ENCODE data around the gene TEC.
A peak's percentile ranks its signal among the peaks of the same experiment; 100 is the strongest.
"Not testable (repeated sequence)": the region's sequence is repeated elsewhere in the genome, so short reads cannot be mapped to it uniquely, and the experiment has no call there.

TEC gene

DNA sequence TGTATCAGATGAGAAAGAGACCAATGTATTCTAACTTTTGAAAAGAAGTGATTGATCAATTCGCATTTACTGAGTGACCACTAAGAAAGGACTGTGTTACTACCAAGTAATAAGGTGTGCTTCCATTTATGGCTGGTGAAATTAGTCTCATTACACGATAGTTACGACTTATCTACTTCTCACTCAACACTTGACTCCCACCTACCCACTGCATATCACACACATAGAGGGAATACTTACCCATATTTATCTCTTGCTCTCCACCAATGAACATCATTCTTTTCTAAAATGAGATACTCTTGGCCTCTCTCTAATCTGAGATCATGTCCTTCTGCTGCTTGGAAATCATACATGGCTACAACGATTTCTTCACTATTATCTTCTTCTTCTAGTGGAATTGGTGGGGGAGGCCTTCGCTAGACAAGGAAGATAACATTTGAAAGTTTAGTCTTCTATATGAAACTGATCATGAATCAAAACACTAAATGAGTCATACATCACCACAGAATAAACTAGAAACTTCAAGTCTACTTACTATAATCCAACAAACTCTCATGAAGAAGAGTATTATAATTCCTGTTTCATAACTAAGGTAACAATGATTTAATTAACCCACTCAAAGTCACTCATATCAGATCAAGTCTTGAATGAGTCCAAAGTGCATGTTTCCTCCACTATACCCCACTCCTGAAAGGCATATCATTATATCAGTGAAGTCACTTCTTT lies 101.9 kb downstream of the TEC start:
- no peak for DNase-seq (ENCODE audit: low read depth, low spot score)

DNA sequence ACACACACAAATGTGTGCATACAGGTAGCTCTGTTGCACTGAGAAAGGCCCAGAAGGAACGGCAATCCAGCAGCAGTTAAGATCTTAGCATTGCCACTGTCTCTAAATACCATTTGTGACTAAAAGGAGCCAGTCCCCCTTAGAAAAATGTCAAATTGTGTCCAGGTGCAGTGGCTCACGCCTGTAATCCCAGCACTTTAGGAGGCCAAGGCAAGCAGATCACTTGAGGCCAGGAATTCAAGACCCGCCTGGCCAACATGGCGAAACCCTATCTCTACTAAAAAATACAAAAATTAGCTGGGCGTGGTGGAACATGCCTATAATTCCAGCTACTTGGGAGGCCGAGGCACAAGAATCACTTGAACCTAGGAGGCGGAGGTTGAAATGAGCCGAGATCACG lies 105.1 kb downstream of the TEC start:
- not testable (repeated sequence) for DNase-seq (ENCODE audit: low read depth, low spot score)

DNA sequence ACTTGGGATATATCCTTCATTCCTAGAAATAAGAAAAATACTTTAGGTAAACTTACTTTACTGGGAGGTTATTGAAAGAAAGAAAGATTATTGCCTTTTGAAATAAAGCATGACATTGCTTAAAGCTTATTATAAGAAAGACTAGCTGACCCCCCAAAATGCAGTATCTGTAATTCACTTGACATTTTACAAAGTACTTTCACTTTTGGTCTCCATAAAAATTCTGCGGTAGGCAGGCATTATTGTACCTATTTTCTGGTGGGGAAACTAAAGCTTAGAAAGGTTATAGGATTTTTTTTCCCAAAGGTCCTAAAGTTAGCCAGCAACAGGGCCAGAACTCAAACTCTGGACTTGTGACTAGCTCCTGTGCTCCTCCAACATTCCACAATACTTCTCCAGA lies 105.9 kb downstream of the TEC start:
- no peak for DNase-seq (ENCODE audit: low read depth, low spot score)

DNA sequence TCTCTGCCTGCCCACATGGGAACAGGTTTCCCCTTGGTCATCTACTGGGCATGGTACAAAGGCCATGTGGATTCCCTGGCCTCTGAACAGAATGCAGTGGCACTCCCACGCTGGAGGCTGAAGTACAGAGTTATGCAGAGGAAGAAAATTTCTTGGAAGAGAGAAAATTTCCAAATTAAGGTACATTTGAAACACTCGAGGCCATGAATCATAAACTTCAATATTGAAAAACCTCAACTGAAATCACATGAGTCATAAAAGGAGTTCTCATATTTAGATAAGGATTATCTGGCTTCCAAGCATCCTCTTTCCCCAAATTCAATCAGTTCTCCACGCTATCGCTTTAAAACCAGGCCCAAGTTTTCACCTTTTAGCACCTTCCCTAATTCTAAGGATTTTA lies 107.5 kb downstream of the TEC start:
- DNase-seq (ENCODE audit: low read depth, low spot score) = no peak

DNA sequence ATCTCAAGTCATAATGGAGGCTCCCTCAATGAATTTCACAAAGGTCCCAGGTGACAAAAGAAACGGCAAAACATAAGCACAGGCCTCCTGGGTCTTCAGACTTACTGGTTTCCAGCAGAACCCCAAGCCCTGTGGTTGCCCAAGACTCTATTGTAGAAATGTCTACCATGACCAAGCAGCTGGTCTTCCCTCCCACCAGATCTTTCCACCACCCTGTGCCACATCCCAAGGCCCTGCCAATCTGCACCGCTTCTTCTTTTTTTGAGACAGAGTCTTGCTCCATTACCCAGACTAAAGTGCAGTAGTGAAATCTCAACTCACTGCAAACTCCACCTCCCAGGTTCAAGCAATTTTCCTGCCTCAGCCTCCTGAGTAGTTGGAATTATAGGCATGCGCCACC lies 112.4 kb downstream of the TEC start:
- DNase-seq (ENCODE audit: low read depth, low spot score) = no peak

DNA sequence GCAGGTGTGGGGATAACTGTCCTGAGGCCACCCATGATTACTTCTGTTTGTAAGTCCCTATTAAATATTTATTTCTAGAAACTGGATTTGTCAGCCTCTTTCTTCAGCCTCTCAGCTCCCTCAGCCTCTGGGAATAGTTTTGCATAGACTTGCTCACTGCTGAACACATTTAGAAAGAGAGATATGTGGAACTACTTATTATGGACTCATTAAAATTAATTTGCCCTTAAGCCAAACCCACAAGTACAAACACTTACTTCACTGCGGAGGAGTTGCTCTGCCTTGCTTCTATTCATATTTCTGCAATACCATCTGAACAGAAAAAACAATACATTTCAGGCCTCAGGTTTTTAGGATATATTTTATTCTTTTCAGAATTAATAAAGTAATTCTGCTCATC lies 113.2 kb downstream of the TEC start:
- DNase-seq (ENCODE audit: low read depth, low spot score) = no peak

DNA sequence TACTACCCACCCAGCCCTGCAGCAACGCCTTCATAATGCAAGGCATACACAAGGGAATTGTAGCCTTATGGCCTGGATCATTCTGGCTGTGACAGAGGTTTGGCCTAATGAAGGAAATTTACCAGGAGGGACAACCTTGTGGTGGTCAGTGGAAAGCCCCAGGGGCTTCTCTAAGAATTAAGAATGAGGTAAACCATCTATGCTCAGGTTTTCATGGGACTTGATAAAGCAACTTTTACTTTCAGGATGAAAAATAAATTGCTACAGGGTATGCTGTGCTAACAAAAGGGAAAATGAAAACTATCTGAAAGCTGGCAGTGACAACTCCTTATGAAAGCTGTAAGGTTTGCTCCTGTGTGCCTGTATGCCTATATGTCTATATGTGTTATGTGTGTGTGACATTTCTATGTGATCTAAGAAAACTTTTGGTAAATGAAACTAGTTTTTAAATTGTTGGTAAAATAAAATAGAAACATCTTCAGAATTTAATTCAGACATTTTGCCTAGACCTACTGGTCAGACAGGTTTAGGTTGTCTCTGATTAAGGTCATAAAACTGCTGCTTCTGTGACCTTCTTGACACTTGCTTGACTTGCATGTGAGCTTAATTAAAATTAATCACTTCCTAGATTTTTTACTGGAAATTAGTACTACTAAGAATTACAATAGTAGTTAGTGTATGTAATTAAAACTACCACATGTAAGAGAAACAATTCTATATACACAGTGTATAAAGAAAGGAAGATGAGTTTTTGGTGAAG lies 115.7 kb downstream of the TEC start:
- DNase-seq (ENCODE audit: low read depth, low spot score) = no peak

DNA sequence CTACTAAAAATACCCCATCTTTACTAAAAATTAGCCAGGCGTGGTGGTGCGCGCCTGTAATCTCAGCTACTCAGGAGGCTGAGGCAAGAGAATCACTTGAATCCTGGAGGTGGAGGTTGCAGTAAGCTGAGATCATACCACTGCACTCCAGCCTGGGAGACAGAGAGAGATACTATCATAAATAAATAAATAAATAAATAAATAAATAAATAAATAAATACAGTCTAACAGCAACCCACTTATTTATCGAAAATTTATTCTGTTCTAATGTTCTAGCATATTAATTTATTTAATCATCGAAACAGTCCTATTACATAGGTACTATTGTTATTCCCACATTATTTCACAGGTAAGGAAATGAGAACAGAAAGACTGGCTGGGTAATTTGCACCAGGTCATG lies 117.4 kb downstream of the TEC start:
- no peak for DNase-seq (ENCODE audit: low read depth, low spot score)

DNA sequence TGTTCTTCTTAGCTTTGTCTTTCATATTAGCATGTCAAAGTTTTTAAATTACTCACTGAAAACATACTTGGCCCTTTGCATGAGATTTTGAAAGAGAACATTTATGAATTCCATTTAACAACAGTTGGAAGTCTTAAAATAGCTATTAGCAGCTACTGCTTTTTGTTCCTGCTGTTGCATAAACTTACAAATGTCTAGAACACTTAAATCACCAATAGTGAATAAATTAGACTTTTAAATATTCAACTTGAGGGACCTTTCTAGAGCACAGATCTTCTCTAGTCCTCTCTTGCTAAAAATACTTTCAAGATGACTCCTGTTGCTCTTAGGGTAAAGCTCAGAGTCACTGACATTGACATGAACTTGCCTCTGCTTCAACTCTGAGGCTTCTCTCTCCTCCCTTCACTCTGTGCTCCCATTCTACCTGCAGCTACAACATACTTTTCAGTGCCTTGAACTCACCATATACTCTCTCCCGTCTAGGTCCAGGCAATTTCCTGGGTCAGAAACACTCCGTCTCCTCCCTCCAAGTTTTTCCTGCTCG lies 119.7 kb downstream of the TEC start:
- DNase-seq (ENCODE audit: low read depth, low spot score) = no peak

DNA sequence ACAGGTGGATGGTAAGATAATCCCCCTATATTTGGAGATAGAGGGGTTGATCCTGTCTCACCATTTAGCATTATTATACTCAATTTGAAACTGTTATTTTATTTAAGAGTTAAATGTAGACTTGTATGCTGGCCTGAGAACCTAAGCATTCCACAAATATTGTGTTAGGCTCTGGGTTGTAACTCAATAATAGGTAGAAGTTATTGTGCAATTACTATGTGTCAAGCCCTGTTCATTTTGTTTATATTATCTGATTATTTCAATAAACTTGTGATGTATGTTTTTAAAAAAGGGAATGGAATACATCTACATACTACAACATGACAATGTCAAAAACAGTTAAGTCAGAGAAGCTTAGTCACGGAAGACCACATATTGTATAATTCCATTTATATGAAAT lies 122.0 kb downstream of the TEC start:
- no peak for DNase-seq (ENCODE audit: low read depth, low spot score)

DNA sequence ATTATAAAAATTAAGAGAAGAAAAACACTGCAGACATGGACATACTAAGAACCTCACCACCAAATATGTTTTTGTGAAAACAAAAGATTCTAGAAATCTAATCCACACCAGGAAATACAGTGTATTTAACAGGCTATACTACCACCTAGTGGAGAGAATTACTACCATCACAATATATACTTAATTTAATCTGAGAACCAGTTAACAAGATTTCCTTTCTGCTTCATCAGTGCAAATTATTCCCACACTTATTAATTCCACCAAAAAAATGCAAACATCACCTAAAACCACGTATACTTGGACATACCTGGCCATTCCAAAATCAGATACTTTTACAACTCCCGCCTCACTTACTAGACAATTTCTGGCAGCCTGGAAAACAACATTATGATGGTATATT lies 128.6 kb downstream of the TEC start:
- peak; percentile 12 for DNase-seq (ENCODE audit: low read depth, low spot score)

DNA sequence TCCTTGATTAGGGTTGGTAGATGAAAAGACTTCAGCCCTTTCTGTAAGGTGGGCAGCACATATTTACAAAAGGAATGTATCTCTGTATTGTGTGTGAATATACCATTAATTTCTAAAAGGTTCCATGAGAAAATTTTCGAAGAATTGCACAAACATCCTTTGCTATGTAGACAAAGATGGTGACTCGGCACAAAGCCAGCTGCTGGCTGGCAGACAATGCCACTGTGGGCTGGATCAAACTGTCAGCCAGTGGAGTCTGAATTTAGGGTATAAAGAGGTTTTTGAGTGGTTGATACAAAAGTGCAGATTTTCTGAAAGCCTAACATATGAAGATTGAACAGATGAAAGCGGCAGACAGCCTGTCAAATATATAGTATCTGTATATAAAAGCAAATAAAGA lies 129.9 kb downstream of the TEC start:
- DNase-seq (ENCODE audit: low read depth, low spot score) = no peak

DNA sequence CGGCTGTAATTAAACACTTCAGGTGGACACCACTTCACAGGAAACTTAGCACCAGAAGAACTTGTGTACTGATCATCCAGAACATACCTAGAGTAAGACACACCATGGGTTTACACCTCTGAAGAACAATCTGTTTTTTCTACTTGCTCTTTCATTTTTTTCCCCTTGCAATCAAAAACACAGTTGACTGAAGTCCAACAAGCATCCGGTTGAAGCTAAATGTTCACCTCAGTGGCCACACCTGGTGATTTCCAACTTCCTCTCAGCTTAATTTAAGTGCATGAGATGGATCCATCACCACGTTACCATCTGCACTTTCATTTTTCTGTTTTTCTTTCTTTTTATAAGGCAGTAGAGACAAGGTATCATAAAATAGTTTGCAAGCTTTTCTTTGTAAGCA lies 130.7 kb downstream of the TEC start:
- no peak for DNase-seq (ENCODE audit: low read depth, low spot score)

DNA sequence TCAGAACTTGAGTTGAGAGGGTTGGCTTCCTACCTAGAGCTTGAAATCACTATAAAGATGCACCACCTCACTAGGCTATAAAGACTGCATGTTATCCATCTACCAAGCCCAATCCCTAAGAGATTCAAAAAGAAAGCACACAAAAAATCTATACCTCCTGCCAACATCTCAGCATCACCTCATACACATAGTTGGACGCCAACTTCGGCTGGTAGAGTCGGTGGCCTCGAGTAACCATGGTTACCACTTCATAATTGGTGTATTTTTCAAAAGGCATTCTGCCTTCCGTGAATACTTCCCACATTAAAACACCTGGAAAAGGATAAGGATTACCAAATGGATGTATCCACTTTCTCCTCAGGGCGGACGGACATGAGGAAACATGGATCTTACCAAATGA lies 131.1 kb downstream of the TEC start:
- no peak for DNase-seq (ENCODE audit: low read depth, low spot score)

DNA sequence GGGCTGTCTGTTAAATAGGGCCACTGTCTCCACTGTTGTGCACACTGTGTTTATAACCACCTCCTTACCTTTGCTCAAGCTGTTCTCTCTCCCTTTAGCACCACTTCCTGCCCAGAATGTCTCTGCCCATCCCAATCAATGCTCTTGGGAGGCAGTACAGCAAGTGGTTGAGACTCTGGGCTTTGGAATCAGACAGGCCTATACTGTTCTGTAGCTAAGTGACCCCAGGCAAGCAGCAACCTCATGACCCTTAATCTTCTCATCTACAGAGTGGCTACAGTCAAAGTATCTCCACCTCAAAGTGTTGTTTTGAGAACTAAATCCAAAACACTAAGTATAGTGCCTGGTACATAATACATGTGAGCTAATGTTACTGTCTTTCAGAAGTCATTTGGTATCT lies 131.8 kb downstream of the TEC start:
- DNase-seq (ENCODE audit: low read depth, low spot score) = no peak

DNA sequence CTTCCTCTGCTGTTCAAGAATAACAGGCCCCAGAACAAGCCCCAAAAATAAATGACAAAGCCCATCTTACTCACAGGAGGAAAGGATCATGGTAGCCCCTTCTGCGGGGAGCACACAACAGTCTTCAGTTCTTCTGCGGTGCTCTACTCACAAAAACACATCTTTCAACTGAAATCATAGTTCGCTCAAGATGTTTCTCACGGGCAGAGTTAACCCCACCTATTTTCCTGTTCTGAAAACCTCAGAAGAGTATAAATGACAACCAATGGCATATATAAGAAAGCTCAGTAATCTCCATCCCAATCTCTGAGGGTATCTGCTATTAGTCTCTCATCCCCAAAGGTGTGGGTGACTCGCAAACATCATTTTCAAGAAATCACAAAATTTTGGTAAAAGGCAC lies 135.6 kb downstream of the TEC start, which contains the start of gene TXK:
Gene TXK, minus strand, starts transcription at position 170 of the 400 bp plus-strand sequence. Its CDS starts 80 bp downstream, at position 90.
- DNase-seq (ENCODE audit: low read depth, low spot score) = no peak

DNA sequence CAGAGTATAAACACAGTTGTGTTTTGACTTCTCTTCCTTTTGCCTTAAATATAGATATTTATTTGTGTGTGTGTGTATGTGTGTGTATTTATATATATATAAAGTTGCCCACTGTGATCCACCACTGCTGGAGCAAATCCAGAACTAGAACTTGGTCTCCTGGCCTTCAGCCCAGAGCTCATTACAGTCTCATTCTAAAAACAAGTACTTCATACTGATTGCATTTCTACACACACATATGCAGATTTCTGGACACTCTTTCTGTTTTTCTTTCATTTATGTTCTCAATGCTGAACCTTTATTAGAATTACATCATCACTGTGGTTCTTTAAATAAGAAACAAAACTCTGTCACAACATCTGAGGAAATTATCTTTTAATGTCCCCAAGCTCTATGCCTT lies 136.0 kb downstream of the TEC start:
- DNase-seq (ENCODE audit: low read depth, low spot score) = peak; percentile 18

DNA sequence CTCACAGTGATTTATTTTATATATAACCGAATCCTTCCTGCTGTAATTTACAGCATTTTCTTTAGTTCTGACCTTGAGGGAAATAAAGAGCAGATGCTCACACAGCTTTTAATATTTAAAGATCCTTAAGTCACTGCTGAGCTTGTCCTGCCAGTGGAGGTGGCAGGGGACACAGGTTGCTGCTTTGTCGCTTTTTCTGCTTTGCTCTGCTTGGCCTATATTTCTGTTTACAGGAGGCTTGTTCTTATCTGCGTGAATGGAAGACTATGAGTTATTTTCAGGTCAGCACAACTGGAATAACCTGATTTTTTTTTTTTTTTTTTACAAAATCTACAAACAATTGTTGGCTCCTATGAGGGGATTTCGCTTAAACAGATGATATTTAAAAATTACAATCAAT lies 137.9 kb downstream of the TEC start:
- no peak for DNase-seq (ENCODE audit: low read depth, low spot score)

DNA sequence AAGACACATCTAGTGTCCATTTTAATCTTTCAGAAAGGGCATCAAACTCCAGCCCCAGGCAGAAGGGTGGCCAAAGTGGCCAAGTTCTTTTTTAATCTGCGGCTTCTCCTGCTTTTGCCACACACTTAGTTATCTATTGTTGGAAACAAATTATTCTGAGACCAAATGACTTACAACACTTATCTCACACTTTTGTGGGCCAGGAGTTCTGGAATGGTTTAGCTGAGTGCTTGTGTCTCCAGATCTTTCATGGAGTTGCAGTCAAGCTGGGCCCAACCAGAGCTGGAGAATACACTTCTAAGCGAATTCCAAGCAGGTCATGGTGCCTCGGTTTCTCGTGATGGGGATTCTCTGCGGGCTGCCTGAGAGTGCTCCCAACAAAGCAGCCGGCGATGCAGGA lies 139.5 kb downstream of the TEC start:
- DNase-seq (ENCODE audit: low read depth, low spot score) = no peak

DNA sequence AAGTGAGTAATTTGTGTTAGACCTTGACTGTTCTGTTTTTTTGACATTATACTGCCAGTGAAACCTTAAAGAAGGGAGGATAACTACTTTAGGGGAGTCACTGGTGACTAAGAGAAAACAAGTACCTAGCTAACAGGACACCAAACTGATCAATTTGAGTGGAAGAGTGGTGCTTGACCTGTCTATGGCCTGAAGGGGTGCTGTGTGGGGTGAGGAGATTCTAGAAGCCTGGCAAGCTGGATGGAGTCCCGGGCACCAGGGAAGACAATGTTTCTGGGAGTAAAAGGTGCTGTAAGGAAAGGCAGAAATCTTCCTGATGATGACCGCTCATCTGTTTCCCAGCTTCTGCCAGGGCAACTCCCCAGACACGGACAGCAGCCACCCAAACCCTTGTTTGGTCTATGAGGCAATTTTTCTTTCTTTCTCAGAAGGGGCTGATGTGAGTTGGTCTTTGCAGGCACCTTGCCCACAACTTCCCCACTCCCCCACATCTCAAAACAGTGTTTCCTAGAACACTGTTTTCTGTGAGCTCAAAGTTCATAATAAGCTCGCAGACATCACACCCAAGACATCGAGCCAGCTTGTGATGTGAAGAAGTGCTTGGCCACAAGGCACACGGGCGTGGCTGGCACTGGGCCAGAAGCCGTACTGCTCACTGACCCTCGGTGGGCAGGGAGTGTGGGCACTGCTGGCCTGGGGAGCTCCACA lies 140.2 kb downstream of the TEC start:
- DNase-seq (ENCODE audit: low read depth, low spot score) = no peak

DNA sequence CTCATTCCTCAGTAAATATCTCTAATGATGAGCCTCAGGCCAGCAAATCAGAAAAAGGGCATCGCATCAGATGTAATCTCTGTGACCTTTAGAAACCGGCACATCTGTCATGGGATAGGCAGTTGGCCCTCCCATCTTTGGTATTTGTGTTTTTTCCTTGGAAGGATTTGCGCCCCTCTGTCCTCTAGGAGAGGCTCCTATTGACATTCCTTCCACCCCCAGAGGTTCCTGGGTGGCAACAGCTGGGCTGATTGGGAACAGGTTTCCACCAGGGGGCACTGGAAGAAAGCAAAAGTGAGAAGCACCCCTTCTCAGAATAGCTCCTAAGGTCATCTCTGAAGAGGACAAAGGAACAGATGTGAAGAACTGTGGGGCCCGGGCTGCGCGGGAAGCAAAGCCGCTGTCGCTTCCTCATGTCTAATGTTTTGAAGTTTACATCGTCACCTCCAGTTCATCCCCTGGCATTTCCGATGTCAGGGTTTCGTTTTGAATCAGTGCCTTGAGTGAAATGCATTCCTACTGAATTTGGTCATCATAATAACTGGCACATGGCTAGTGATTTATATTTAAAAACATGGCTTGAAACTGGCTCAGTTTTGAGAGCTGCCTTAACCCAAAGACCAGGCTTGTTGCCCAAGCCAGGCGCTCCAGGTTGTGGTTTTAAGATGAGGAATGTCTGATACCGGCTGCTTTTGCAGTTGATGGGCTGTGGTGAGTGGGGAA lies 141.8 kb downstream of the TEC start:
- peak; percentile 72 for DNase-seq (ENCODE audit: low read depth, low spot score)

DNA sequence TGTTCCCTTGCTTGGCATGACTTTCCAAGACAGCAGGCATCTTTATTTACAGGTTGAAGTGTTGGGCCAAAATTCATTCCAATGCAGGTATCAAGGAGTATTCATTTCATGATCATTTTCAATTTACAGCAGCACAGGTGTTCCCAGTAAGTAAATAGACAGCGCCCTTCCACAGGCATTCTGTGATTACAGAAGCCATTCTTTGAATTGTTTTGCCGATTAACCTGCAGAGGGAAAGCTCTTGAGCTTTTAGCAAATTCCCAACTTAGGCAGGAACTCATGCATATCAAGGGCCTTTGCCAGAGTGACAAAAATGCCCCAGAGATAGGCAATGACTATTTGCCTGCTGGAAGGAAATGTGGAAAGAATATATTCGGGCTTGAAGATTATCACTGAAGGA lies 142.4 kb downstream of the TEC start:
- DNase-seq (ENCODE audit: low read depth, low spot score) = no peak

Measured in smooth muscle cell of the brain vasculature (primary cell).